ENCODE results near the gene PPME1.

The PPME1 gene

DNA sequence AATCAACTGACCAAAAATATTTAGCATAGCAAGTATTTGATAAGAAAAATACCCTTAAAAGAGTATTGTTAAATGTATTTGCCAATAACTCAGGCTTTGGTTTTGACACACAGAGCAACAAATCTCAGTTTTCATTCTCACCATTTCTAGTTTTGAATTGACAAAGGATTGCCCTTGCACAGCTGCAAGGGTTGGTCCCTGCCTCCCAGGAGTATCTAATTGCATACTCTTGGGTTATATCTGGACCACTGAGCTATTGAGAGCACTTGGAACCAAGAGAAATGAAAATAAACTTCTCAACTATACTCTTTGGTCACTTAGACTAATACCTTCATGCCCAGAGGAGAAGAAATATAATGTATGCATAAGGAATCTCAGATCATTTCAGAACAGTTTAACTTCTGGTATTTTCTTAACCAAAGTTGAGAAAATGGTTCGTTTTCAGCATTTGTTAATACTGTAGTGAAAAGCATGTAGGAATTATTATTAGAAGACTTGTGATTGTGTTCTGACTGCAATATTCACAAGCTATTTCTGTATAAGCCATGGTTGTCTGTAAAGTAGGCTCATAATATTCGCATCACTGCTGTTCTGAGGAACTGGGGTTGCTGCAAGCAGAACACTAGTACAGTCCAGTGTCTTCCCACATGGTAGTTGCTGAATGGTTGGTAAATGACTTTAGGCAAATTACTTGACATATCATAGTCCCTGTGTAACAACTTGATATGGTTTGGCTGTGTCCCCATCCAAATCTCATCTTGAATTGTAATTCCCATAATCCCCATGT is 8.2 kb upstream of the PPME1 start:
- WGBS (ENCODE audit: extremely low coverage, insufficient coverage, low lambda C conversion rate): no CpG with 5 or more reads among the region's 2 CpGs
- H3K27ac ChIP-seq (ENCODE audit: low read depth, low read length): no peak overlapping the region

DNA sequence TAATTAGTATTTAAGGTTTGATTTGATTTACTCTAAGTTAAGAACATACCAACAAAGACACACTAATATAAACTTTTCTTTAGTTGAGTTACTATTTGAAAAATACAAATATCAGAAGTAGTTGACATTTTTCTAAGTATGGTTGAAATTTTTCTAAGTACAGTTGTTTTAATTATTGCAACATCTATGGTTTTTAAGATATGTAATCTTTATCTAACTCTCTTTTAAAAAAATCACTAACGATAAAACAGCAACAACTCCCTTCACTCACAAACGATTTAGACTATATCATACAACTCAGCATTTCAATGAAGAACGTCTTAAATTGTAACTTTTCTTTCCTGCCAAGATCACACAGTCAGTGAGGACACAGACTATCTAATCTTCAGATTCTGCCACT is 2.3 kb upstream of the PPME1 start:
- no peak overlapping the region for H4K8ac ChIP-seq (ENCODE audit: low read depth, low read length)
- no peaks in the 10 kb centered on the region for H3K27me3 ChIP-seq (ENCODE audit: insufficient read depth, low read length, poor library complexity)
- H3K27ac ChIP-seq (ENCODE audit: low read depth, low read length): no peak overlapping the region
- no peak overlapping the region for H3K56ac ChIP-seq (ENCODE audit: low read length)
- no peak overlapping the region for H3K9ac ChIP-seq (ENCODE audit: low read length)
- no peak overlapping the region for H2AK5ac ChIP-seq (ENCODE audit: low read length)
- H2BK120ac ChIP-seq (ENCODE audit: low read depth, low read length): no peak overlapping the region
- no peak overlapping the region for H3K4me3 ChIP-seq (ENCODE audit: low read length)
- no peak overlapping the region for H4K5ac ChIP-seq (ENCODE audit: low read length)
- no peak overlapping the region for H3K4me2 ChIP-seq (ENCODE audit: low read length)
- H3K79me2 ChIP-seq (ENCODE audit: control insufficient read depth, insufficient read depth, low read length): peaks cover 16% of the 10 kb centered on the region
- H2BK5ac ChIP-seq (ENCODE audit: low read length): no peak overlapping the region
- H3K4me1 ChIP-seq (ENCODE audit: control insufficient read depth, low read depth, low read length): peaks cover 10% of the 10 kb centered on the region
- WGBS (ENCODE audit: extremely low coverage, insufficient coverage, low lambda C conversion rate): 96% methylated on average over 3 of the region's 3 CpGs
- H2BK15ac ChIP-seq (replicated peaks; ENCODE audit: low read depth): no peak overlapping the region
- H3K23ac ChIP-seq (ENCODE audit: low read length): no peak overlapping the region
- no peak overlapping the region for H3K18ac ChIP-seq (ENCODE audit: low read length)
- H3K36me3 ChIP-seq (ENCODE audit: control insufficient read depth, insufficient read depth, low read length): no peaks in the 10 kb centered on the region
- H3K4ac ChIP-seq (ENCODE audit: low read depth, low read length): no peak overlapping the region
- no peak for DNase-seq
- H3K79me1 ChIP-seq (ENCODE audit: low read length): peaks cover 14% of the 10 kb centered on the region

More for the DNA sequence above, 8.2 kb upstream of the PPME1 start:
- no peak overlapping the region for H3K4ac ChIP-seq (ENCODE audit: low read depth, low read length)
- H3K4me3 ChIP-seq (ENCODE audit: low read length): no peak overlapping the region
- H3K18ac ChIP-seq (ENCODE audit: low read length): no peak overlapping the region
- no peak overlapping the region for H4K5ac ChIP-seq (ENCODE audit: low read length)
- H3K4me1 ChIP-seq (ENCODE audit: control insufficient read depth, low read depth, low read length): no peaks in the 10 kb centered on the region
- no peaks in the 10 kb centered on the region for H3K79me1 ChIP-seq (ENCODE audit: low read length)
- H2BK15ac ChIP-seq (replicated peaks; ENCODE audit: low read depth): no peak overlapping the region
- H3K4me2 ChIP-seq (ENCODE audit: low read length): no peak overlapping the region
- no peak overlapping the region for H4K8ac ChIP-seq (ENCODE audit: low read depth, low read length)
- no peak overlapping the region for H3K9ac ChIP-seq (ENCODE audit: low read length)
- no peaks in the 10 kb centered on the region for H3K79me2 ChIP-seq (ENCODE audit: control insufficient read depth, insufficient read depth, low read length)
- H3K27me3 ChIP-seq (ENCODE audit: insufficient read depth, low read length, poor library complexity): no peaks in the 10 kb centered on the region
- no peak overlapping the region for H3K56ac ChIP-seq (ENCODE audit: low read length)
- H3K36me3 ChIP-seq (ENCODE audit: control insufficient read depth, insufficient read depth, low read length): no peaks in the 10 kb centered on the region
- no peak overlapping the region for H2BK5ac ChIP-seq (ENCODE audit: low read length)
- no peak overlapping the region for H3K23ac ChIP-seq (ENCODE audit: low read length)
- H2AK5ac ChIP-seq (ENCODE audit: low read length): no peak overlapping the region
- no peak for DNase-seq
- no peak overlapping the region for H2BK120ac ChIP-seq (ENCODE audit: low read depth, low read length)

DNA sequence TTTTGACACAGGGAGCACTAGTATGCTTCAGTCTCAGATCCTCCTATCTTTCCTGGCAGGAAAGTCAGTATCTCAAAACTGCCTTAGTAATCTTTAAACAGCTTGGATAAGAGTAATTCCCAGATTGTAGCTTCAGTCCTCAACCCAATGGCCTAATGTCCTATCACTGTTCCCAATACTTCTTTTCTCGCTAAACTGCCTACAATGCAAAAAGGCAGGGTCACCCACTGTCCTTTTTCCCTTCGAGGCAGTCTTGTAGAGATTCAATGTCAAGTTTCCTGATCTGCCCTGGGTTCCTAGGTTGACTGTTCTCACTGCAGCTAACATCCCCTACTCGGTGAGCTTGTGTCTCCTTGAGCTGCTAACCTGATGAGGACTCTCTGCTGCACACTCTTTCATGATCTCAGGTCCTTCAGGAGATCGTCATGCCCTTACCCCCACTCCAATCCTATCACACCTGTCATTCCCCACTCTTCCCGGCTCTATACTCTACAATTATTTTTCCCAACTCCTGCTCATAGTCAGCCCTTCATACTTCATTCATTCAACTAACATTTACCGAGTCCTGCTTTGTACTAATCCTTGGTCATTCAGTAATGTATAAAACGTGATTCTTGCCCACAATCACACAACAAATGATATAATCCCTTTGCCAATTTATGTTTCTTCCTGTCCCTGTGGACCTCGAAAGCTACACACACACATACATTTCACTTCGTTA is 1.2 kb upstream of the PPME1 start:
- Histone ChIP-seq H3K79me2 (ENCODE audit: control insufficient read depth, insufficient read depth, low read length) (peaks cover 16% of the 10 kb centered on the region), H3K27me3 (ENCODE audit: insufficient read depth, low read length, poor library complexity) (no peaks in the 10 kb centered on the region)
- peak; percentile 25 for DNase-seq

DNA sequence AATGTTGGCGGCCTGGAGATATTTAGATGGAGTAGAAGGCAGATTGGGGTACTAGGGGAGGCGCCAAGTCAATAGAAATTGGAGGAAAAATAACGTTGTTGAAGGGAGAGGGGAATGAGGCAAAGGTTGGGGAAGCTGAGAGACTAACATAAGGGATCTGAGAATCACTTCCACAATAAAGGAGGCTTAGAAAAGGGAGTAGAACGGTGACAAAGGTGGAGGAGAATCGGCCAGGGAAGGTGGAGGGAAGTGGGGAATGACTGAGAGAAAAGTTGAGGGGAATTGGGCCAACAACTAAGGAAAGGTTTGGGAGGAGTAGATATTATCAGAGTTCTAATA is 510 bp downstream of the PPME1 start:
- peak overlapping the region; percentile 74 for H3K4me2 ChIP-seq (ENCODE audit: low read length)
- no peak overlapping the region for H3K4ac ChIP-seq (ENCODE audit: low read depth, low read length)
- no peaks in the 10 kb centered on the region for H3K36me3 ChIP-seq (ENCODE audit: control insufficient read depth, insufficient read depth, low read length)
- H2BK120ac ChIP-seq (ENCODE audit: low read depth, low read length): no peak overlapping the region
- peak overlapping the region; percentile 86 for H3K23ac ChIP-seq (ENCODE audit: low read length)
- no peak overlapping the region for H4K8ac ChIP-seq (ENCODE audit: low read depth, low read length)
- no peak overlapping the region for H4K5ac ChIP-seq (ENCODE audit: low read length)
- peak overlapping the region; percentile 99 for H3K56ac ChIP-seq (ENCODE audit: low read length)
- H3K27me3 ChIP-seq (ENCODE audit: insufficient read depth, low read length, poor library complexity): no peaks in the 10 kb centered on the region
- DNase-seq: no peak
- H3K79me2 ChIP-seq (ENCODE audit: control insufficient read depth, insufficient read depth, low read length): peaks cover 16% of the 10 kb centered on the region
- peak overlapping the region; percentile 36 for H3K27ac ChIP-seq (ENCODE audit: low read depth, low read length)
- H3K9ac ChIP-seq (ENCODE audit: low read length): peak overlapping the region; percentile 81
- H3K4me3 ChIP-seq (ENCODE audit: low read length): peak overlapping the region; percentile 90
- no peak overlapping the region for H3K18ac ChIP-seq (ENCODE audit: low read length)
- peak overlapping the region; percentile 7 for H2BK5ac ChIP-seq (ENCODE audit: low read length)
- WGBS (ENCODE audit: extremely low coverage, insufficient coverage, low lambda C conversion rate): no CpG with 5 or more reads among the region's 5 CpGs
- no peak overlapping the region for H2AK5ac ChIP-seq (ENCODE audit: low read length)
- H3K4me1 ChIP-seq (ENCODE audit: control insufficient read depth, low read depth, low read length): peaks cover 10% of the 10 kb centered on the region
- peaks cover 14% of the 10 kb centered on the region for H3K79me1 ChIP-seq (ENCODE audit: low read length)
- H2BK15ac ChIP-seq (replicated peaks; ENCODE audit: low read depth): no peak overlapping the region

More for the DNA sequence above, 1.2 kb upstream of the PPME1 start:
- Histone ChIP-seq H3K56ac (ENCODE audit: low read length) (peak overlapping the region; percentile 94), H4K5ac (ENCODE audit: low read length) (no peak overlapping the region), H3K36me3 (ENCODE audit: control insufficient read depth, insufficient read depth, low read length) (no peaks in the 10 kb centered on the region), H3K4me2 (ENCODE audit: low read length) (peak overlapping the region; percentile 85), H3K4ac (ENCODE audit: low read depth, low read length) (no peak overlapping the region), H3K23ac (ENCODE audit: low read length) (no peak overlapping the region), H2BK5ac (ENCODE audit: low read length) (no peak overlapping the region), H2BK120ac (ENCODE audit: low read depth, low read length) (no peak overlapping the region), H3K18ac (ENCODE audit: low read length) (no peak overlapping the region), H3K4me1 (ENCODE audit: control insufficient read depth, low read depth, low read length) (peaks cover 10% of the 10 kb centered on the region), H2BK15ac (replicated peaks; ENCODE audit: low read depth) (no peak overlapping the region), H3K27ac (ENCODE audit: low read depth, low read length) (peak overlapping the region; percentile 71), H3K4me3 (ENCODE audit: low read length) (peak overlapping the region; percentile 93), H3K79me1 (ENCODE audit: low read length) (peaks cover 14% of the 10 kb centered on the region), H3K9ac (ENCODE audit: low read length) (peak overlapping the region; percentile 85), H2AK5ac (ENCODE audit: low read length) (no peak overlapping the region), H4K8ac (ENCODE audit: low read depth, low read length) (no peak overlapping the region)
- 100% methylated on average over 1 of the region's 9 CpGs for WGBS (ENCODE audit: extremely low coverage, insufficient coverage, low lambda C conversion rate)

DNA sequence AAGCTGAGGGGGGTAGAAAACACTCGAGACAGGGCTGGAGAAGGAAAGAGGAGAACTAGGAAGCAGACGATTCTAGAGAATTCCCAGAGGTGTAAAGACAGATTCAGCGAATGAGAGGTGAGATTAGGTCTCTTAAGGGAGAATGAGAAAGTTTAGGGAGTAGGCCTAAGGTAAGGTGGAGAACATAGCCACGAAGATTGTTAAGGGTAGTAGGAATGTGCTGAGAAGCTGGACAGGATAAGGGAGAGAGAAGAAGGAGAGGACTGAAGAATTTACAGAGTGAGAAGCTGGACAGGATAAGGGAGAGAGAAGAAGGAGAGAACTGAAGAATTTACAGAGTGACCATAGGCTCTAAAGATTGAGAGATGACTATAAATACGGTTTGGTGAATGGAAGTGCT is 908 bp downstream of the PPME1 start:
- no peak overlapping the region for H3K27ac ChIP-seq (ENCODE audit: low read depth, low read length)
- H3K56ac ChIP-seq (ENCODE audit: low read length): peak overlapping the region; percentile 99
- peaks cover 10% of the 10 kb centered on the region for H3K4me1 ChIP-seq (ENCODE audit: control insufficient read depth, low read depth, low read length)
- peak overlapping the region; percentile 90 for H3K4me3 ChIP-seq (ENCODE audit: low read length)
- H3K23ac ChIP-seq (ENCODE audit: low read length): no peak overlapping the region
- H3K36me3 ChIP-seq (ENCODE audit: control insufficient read depth, insufficient read depth, low read length): no peaks in the 10 kb centered on the region
- H4K5ac ChIP-seq (ENCODE audit: low read length): no peak overlapping the region
- H3K4ac ChIP-seq (ENCODE audit: low read depth, low read length): no peak overlapping the region
- H2BK15ac ChIP-seq (replicated peaks; ENCODE audit: low read depth): no peak overlapping the region
- WGBS (ENCODE audit: extremely low coverage, insufficient coverage, low lambda C conversion rate): no CpG with 5 or more reads among the region's 5 CpGs
- H3K9ac ChIP-seq (ENCODE audit: low read length): peak overlapping the region; percentile 81
- H2BK120ac ChIP-seq (ENCODE audit: low read depth, low read length): no peak overlapping the region
- no peak overlapping the region for H3K18ac ChIP-seq (ENCODE audit: low read length)
- peaks cover 16% of the 10 kb centered on the region for H3K79me2 ChIP-seq (ENCODE audit: control insufficient read depth, insufficient read depth, low read length)
- H4K8ac ChIP-seq (ENCODE audit: low read depth, low read length): no peak overlapping the region
- H2BK5ac ChIP-seq (ENCODE audit: low read length): no peak overlapping the region
- peaks cover 14% of the 10 kb centered on the region for H3K79me1 ChIP-seq (ENCODE audit: low read length)
- peak; percentile 21 for DNase-seq
- H2AK5ac ChIP-seq (ENCODE audit: low read length): no peak overlapping the region
- no peaks in the 10 kb centered on the region for H3K27me3 ChIP-seq (ENCODE audit: insufficient read depth, low read length, poor library complexity)
- H3K4me2 ChIP-seq (ENCODE audit: low read length): peak overlapping the region; percentile 74
